ENCODE results near the gene EXOC6B. TPM values are rescaled to one million over a fixed set of nuclear protein-coding genes. Genes with fewer than 3 reads are reported as not detected.

The EXOC6B gene
- total RNA-seq, 4 donors from 2014 or later: 15.7 to 58.4 (median 37.9) TPM

- no peak for TF ChIP-seq EP300 (IDR thresholded peaks at IDR 0.05; ENCODE audit: low read depth)
- no peak for TF ChIP-seq POLR2A (IDR thresholded peaks at IDR 0.05)
- TF ChIP-seq CTCF (IDR thresholded peaks at IDR 0.05): no peak
- TF ChIP-seq POLR2AphosphoS5 (IDR thresholded peaks at IDR 0.05): no peak
- Histone ChIP-seq H3K4me3 (no peak overlapping the region), H3K4me1 (no peaks in the 10 kb centered on the region), H3K27ac (no peak overlapping the region), H3K36me3 (no peaks in the 10 kb centered on the region), H3K27me3 (no peaks in the 10 kb centered on the region), H3K9me3 (peaks cover 0 to under 1% of the 10 kb centered on the region in 2 donors)
- intact Hi-C loops (cut with DNase I; ENCODE audit: low total_unique reads) (no loop called here), in situ Hi-C loops (cut with MboI; ENCODE audit: low pct_ligation_motif_present in 1 of 4, low pct_unique_long_range_greater_than_20kb in 1 of 4, low sequenced_read_pairs in 3 of 4) (no loop called here)
- WGBS, 2 donors (ENCODE audit: low coverage in 1 of 2): 67 to 73% methylated on average over 1 to 2 of the region's 2 CpGs
- DNase-seq: no peak
Measured at GRCh38 chr2:72414137-72414760, 411.6 kb downstream of the EXOC6B start.

- Histone ChIP-seq H3K4me1 (no peaks in the 10 kb centered on the region), H3K27me3 (no peaks in the 10 kb centered on the region), H3K36me3 (no peaks in the 10 kb centered on the region), H3K9me3 (no peaks in the 10 kb centered on the region), H3K27ac (no peak overlapping the region), H3K4me3 (no peak overlapping the region)
- no peak for DNase-seq
- intact Hi-C loops (cut with DNase I; ENCODE audit: low total_unique reads): no loop called here
- in situ Hi-C loops (cut with MboI; ENCODE audit: low pct_ligation_motif_present in 1 of 4, low pct_unique_long_range_greater_than_20kb in 1 of 4, low sequenced_read_pairs in 3 of 4): no loop called here
- 71 to 86% methylated on average over 1 of the region's 1 CpG for WGBS, 2 donors (ENCODE audit: low coverage in 1 of 2)
- no peak for TF ChIP-seq CTCF (IDR thresholded peaks at IDR 0.05)
- TF ChIP-seq EP300 (IDR thresholded peaks at IDR 0.05; ENCODE audit: low read depth): no peak
- no peak for TF ChIP-seq POLR2A (IDR thresholded peaks at IDR 0.05)
- TF ChIP-seq POLR2AphosphoS5 (IDR thresholded peaks at IDR 0.05): no peak
Measured at GRCh38 chr2:72413716-72414115, 412.1 kb downstream of the EXOC6B start.

GRCh38 chr2:72412214-72412613 is 413.6 kb downstream of the EXOC6B start:
- intact Hi-C loops (cut with DNase I; ENCODE audit: low total_unique reads): no loop called here
- Histone ChIP-seq H3K4me1 (no peaks in the 10 kb centered on the region), H3K27me3 (no peaks in the 10 kb centered on the region), H3K4me3 (no peak overlapping the region), H3K36me3 (no peaks in the 10 kb centered on the region), H3K27ac (no peak overlapping the region), H3K9me3 (no peaks in the 10 kb centered on the region)
- TF ChIP-seq POLR2AphosphoS5 (IDR thresholded peaks at IDR 0.05) (no peak), CTCF (IDR thresholded peaks at IDR 0.05) (no peak)
- whole genome bisulfite sequencing, 2 donors (ENCODE audit: low coverage in 1 of 2): 44 to 71% methylated on average over 1 of the region's 1 CpG
- no peak for DNase-seq
- in situ Hi-C loops (cut with MboI; ENCODE audit: low pct_ligation_motif_present in 1 of 4, low pct_unique_long_range_greater_than_20kb in 1 of 4, low sequenced_read_pairs in 3 of 4): no loop called here

GRCh38 chr2:72399879-72400278 is 426.0 kb downstream of the EXOC6B start:
- peaks cover 0 to 4% (median 0%) of the 10 kb centered on the region in 4 donors for H3K4me1 ChIP-seq
- H3K9me3 ChIP-seq: peaks cover 7 to 9% of the 10 kb centered on the region in 2 donors
- no peak for DNase-seq
- in situ Hi-C loops (cut with MboI; ENCODE audit: low pct_ligation_motif_present in 1 of 4, low pct_unique_long_range_greater_than_20kb in 1 of 4, low sequenced_read_pairs in 3 of 4) (no loop called here), intact Hi-C loops (cut with DNase I; ENCODE audit: low total_unique reads) (no loop called here)
- no peaks in the 10 kb centered on the region for H3K36me3 ChIP-seq
- TF ChIP-seq POLR2AphosphoS5 (IDR thresholded peaks at IDR 0.05): no peak
- no peak for TF ChIP-seq CTCF (IDR thresholded peaks at IDR 0.05)
- no peak for TF ChIP-seq EP300 (IDR thresholded peaks at IDR 0.05; ENCODE audit: low read depth)
- H3K27ac ChIP-seq: no peak overlapping the region
- H3K4me3 ChIP-seq: no peak overlapping the region
- no peaks in the 10 kb centered on the region for H3K27me3 ChIP-seq
